Measurements from ENCODE around the gene RALGAPA2.
"Not testable (repeated sequence)": the region's sequence is repeated elsewhere in the genome, so short reads cannot be mapped to it uniquely, and the experiment has no call there.

The RALGAPA2 gene

GRCh38 chr20:20371083-20371482 is 341.4 kb downstream of the RALGAPA2 start:
- DNase-seq (ENCODE audit: low read depth in 1 of 2, low spot score in 1 of 2): no peak

GRCh38 chr20:20370094-20370575 is 342.3 kb downstream of the RALGAPA2 start:
- DNase-seq (ENCODE audit: low read depth in 1 of 2, low spot score in 1 of 2): no peak

DNA sequence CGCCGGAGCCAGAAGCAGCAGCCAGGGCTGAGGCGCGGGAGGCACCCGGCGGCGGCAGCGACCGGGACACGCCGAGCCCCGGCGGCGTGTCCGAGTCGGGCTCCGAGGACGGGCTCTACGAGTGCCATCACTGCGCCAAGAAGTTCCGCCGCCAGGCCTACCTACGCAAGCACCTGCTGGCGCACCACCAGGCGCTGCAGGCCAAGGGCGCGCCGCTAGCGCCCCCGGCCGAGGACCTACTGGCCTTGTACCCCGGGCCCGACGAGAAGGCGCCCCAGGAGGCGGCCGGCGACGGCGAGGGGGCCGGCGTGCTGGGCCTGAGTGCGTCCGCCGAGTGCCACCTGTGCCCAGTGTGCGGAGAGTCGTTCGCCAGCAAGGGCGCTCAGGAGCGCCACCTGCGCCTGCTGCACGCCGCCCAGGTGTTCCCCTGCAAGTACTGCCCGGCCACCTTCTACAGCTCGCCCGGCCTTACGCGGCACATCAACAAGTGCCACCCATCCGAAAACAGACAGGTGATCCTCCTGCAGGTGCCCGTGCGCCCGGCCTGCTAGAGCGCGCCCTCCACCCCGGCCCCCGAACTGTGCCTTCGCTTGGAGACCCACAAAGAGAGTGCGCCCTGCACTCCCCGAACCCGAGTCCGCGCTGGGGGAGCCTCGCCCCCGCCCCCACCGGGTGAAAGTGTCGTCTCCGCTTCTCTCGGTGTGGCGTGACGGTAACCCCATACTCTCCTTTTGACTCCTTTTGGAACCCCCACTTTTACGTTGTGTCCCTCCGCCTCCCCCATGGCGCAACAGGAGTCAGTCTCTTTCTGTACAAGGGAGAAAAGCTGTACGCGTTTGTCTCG is 343.0 kb downstream of the RALGAPA2 start:
- DNase-seq (ENCODE audit: low read depth in 1 of 2, low spot score in 1 of 2): no peak

GRCh38 chr20:20368418-20369249 is 343.8 kb downstream of the RALGAPA2 start:
- no peak for DNase-seq (ENCODE audit: low read depth in 1 of 2, low spot score in 1 of 2)

GRCh38 chr20:20367575-20368417 is 344.6 kb downstream of the RALGAPA2 start, which contains the start of gene INSM1:
TSS of gene INSM1 (plus strand) at chr20:20368104. CDS start at chr20:20368268, 164 bp downstream.
- no peak for DNase-seq (ENCODE audit: low read depth in 1 of 2, low spot score in 1 of 2)

DNA sequence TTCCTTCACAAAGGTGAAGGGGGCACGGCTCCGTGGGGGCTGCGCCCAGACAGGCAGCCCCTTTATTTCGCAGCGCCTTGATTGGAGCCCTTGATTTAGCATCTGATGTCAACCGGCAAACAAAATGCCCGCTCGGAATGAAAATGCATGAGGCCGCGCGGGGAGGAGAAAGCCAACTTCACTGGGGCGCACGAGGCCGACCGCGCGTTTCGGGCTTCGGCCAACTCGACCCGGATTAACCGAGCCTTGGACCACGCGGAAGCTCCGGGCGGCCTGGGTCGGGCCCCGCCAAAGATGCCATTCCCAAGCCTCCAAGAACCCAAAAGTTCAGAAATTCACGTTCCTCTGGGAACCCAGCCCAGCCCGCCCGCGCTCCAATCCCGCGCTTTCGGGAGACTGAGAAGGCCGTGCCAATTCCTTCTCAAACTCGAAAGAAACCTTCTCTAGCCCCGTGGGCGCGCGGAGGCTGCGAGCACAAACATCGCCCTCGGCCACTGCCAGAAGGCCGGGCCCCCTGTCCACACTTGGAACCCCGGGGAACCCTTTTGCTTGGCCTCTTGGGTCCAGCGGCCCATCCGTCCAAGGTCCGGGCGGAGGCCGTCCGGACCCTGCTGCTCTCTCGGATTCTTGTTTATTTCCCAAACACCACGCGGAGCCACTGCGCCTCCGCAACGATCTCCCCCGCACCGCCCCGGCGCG is 345.4 kb downstream of the RALGAPA2 start:
- no peak for DNase-seq (ENCODE audit: low read depth in 1 of 2, low spot score in 1 of 2)

- no peak for DNase-seq (ENCODE audit: low read depth in 1 of 2, low spot score in 1 of 2)
These were observed 345.9 kb downstream of the RALGAPA2 start for GRCh38 chr20:20366551-20366875.

DNA sequence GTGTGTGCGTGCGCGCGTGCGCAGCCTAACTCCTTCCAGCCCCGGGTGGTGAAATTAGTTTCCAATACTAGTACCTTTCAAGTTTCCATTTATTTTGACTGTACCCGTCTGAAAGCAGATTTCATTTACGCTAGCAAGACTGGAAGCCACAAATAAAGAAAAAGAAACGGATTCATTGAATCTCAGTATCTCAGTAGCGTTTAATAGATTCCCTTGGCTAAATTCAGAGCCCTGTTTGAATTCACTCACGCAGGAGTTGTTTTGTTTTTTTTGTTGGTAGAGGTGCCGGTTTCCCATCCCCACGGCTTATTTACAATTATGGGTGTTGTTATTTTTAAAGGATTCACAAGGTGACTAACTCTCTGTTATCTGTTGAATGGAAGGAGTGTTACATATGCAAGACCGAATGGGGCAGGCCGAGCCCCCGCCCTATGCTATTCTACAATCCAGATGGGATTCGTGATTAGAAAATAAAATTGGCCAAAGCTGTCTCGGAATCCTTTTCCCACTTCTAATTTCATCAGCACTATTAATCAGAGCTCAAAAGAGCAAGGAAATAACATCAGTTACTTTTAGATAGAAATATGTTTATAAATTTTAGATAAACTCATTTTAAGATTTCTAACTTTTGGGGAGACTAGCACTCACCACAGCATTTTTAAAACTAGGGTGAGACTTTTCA is 346.8 kb downstream of the RALGAPA2 start:
- DNase-seq (ENCODE audit: low read depth in 1 of 2, low spot score in 1 of 2): no peak

DNA sequence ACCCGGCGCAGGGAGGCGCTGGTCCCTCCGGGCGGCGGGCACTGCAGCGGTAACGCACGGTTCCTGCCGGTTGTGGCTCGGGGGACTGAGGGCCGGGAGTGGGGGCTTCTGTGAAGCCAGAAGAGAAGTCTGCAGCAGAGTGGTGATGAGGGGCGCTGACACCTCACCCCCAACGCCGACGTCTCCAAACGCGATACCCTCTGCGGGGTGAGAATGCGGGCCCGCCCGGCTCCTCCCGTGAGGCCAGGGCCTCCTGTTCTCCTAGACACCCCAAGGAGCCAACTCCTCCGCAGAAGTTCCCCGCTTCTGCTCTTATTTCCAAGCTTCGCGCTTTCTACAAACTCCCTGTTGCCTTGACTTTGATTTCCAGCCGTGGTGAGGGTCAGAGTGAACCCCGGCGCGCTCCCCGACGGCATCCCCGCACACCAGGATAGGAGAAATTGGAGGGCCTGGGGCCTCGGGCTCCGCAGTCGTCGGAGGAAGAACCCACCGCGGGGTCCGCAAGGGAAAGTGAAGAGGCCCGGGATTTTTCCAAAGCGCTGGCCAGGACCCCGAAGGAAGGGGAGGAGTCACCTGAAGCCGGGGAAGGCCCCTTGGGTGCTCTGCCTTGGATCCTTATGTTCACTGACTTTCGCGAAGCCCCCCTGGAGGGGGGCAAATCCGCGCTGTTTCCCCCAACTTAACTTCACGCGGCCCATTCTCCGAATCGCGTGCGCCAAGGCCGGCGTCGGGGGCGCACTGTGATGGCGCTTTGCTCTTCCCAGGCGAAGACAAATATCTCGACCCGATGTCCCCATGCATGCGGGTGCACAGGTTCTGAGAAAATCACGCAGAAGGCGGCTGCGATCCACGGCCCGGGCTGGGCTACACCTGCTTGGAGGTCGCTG is 347.6 kb downstream of the RALGAPA2 start:
- no peak for DNase-seq (ENCODE audit: low read depth in 1 of 2, low spot score in 1 of 2)

DNA sequence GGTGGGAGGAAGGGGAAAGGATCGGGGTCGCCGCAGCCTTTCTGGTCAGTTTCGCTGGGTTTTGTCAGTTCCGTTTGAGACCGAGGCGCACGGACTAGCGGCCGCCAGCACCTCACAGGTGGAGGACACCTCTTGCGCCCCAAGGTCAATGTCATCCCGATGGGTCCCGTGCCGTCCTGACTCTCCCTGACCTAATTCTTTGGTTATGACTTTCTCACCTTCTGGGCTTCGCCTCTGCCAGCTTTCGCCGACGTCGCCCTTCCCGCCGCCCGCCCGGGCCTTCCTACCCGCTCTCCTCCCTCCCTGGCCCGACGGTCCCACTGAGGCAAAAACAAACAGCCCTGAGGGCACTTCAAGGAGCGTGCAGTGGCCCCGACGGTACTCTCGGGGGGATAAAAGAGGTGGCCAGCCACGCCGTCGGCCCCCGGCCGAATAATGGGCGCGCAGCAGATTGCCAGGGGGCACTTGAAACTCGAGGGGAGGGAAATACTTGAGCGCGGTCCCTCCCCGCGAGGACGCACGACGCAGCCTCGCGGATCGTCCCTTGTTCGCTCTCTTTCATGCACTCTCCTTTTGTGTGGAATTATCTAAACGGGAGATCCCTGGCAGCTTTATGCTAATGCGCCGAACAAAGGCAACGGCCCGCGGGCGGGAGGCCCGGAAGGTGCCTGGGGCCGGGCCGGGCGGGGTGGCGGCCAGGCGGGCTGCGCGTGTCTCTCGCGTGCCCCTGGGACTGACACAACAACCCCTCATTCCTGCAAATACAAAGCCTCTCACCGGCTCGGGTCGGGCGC is 348.4 kb downstream of the RALGAPA2 start:
- no peak for DNase-seq (ENCODE audit: low read depth in 1 of 2, low spot score in 1 of 2)

DNA sequence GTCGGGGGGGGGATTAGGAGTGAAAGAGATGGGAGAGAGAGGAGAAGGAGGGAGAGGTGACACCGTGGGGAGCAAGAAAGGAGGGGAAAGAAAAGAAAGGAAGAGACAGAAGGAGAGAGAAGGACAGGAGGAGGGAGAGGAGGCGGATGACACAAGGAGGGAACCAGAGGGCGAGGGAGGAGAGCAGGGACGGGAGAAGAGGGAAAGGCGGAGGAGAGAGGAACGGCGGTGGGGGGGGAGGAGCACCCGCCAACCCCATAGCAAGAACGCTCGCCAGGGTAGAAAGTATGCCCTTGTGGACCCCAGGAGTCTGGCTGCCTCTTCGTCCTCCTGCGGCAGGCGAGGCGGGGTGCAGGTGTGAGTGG is 349.0 kb downstream of the RALGAPA2 start:
- no peak for DNase-seq (ENCODE audit: low read depth in 1 of 2, low spot score in 1 of 2)

DNA sequence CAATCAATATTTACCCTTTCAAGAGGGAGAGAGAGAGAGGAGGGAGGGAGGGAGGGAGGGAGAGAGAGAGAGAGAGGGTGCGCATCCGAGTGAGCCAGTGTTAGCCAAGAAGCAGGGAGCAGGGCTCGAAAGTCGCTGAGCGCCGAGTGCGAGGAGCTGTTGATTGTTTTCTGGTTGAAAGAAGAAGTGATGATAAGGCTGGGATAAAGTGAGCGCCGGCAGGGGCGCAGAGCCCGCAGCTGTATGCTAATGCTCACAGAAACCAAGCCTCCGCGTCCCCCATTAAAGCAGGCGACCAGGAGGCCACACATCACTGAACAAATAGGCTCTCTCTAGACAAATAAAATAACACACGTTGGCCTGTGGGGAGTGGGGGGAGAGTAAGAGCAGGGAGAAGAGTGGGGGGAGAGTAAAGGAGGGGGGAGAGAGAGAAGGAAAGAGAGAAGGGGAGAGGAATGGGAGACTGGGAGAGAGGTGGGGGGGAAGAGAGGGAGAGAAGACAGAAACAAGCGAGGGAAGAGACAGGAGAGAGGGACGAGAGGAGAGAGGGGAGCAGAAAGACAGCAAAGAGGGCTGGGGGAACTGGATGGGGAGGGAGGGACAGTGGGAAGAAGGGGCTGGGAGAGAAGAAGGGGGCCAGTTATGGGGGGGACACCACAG is 349.5 kb downstream of the RALGAPA2 start:
- no peak for DNase-seq (ENCODE audit: low read depth in 1 of 2, low spot score in 1 of 2)

- DNase-seq (ENCODE audit: low read depth in 1 of 2, low spot score in 1 of 2): no peak
These were observed 352.0 kb downstream of the RALGAPA2 start for GRCh38 chr20:20360464-20360863.

DNA sequence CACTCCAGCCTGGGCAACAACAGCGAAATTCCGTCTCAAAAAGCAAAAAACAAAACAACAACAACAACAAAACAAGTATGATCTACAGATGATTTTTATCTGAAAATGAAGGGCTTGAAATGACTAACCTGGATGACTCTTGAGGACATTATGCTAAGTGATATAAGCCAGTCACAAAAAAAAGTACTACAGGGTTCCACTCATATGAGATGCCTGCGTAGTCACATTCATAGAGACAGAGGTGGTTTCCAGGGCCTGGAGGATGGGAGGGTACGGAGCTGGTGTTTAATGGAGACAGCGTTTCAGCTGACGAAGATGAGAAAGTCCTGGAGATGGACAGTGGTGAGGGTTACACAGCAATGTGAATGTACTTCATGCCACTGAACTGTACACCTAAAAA is 352.8 kb downstream of the RALGAPA2 start:
- DNase-seq (ENCODE audit: low read depth in 1 of 2, low spot score in 1 of 2): no peak

DNA sequence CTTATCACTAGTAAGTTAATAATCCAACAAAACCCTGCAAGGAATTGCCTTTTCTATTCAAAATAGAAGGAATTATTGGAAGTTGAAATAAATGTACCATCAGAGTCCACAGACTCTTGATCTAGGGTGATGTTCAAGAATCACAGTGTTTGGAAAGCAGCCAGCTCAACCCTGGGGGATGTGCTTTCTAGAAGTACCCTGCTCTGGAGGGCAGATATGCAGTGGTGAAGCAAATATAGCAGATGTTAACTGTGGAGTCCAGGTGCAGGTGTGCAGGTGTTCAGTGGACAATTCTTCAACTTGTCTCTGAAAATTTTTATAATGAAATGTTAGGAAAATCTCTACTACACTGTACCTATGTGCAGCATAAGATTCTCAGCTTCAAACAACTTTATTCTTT is 353.6 kb downstream of the RALGAPA2 start:
- no peak for DNase-seq (ENCODE audit: low read depth in 1 of 2, low spot score in 1 of 2)

DNA sequence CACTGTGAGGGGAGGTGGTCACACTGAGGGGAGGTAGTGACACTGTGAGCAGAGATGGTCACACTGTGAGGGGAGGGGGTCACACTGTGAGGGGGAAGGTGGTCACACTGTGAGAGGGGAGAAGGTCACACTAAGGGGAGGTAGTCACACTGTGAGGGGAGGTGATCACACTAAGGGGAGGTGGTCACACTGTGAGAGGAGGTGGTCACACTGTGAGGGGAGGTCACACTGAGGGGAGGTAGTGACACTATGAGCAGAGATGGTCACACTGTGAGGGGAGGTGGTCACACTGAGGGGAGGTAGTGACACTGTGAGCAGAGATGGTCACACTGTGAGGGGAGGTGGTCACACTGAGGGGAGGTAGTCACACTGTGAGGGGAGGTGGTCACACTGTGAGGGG is 356.9 kb downstream of the RALGAPA2 start:
- not testable (repeated sequence) for DNase-seq (ENCODE audit: low read depth in 1 of 2, low spot score in 1 of 2)

DNA sequence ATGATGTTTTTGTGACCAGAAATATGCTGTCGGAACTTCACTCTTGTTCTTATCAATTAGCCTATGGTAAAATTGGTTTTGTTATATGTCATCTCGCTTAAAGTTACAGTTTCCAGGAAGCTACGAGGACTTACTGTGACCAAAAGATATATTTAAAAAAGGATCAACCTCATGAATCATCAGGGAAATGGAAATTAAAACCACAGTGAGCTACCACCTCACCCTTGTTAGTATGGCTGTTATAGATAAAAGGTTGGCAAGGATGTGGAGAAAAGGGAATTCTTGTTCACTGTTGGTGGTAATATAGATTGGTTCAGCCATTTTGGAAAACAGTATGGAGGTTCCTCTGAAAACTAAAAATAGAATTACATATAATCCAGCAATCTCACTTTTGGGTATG is 358.9 kb downstream of the RALGAPA2 start:
- DNase-seq (ENCODE audit: low read depth in 1 of 2, low spot score in 1 of 2): no peak

- DNase-seq (ENCODE audit: low read depth in 1 of 2, low spot score in 1 of 2): no peak
These were observed 368.0 kb downstream of the RALGAPA2 start for GRCh38 chr20:20344476-20344875.
